H4 (cell line): Measurements from ENCODE around the gene TIMM23B. TPM values are rescaled to one million over a fixed set of nuclear protein-coding genes. Genes with fewer than 3 reads are reported as not detected.
"Not testable (repeated sequence)": the region's sequence is repeated elsewhere in the genome, so short reads cannot be mapped to it uniquely, and the experiment has no call there.

ENCODE experiments used
- DNase-seq: peaks from one replicate; pipeline ENCODE4 v3.0.0-alpha.2; 2015; ENCODE audit warnings: low spot score
- total RNA-seq: library from RNA; depleted of rRNA; stranded (reverse); fragments of >200 nt; shearing (Covaris generic); gene quantifications from 2 replicates; pipeline ENCODE4 v1.2.3, GENCODE V29; 2014; rRNA removed

The TIMM23B gene
- total RNA-seq, 1 experiment from 2014 or later, result 9.8 TPM

GRCh38 chr10:49977756-49978155, 35.9 kb downstream of the TIMM23B start:
- DNase-seq, result not testable (repeated sequence)

- not testable (repeated sequence) for DNase-seq
These were observed 45.4 kb downstream of the TIMM23B start for GRCh38 chr10:49987207-49987606.

GRCh38 chr10:49988376-49988775, 46.5 kb downstream of the TIMM23B start, which contains the start of gene AGAP6:
Gene AGAP6 (plus strand): TSS chr10:49988406. CDS start chr10:49988716, 310 bp downstream.
- not testable (repeated sequence) for DNase-seq

- DNase-seq, result not testable (repeated sequence)
These were observed 53.5 kb downstream of the TIMM23B start for GRCh38 chr10:49995321-49995720.

GRCh38 chr10:50014024-50014423, 72.2 kb downstream of the TIMM23B start:
- not testable (repeated sequence) for DNase-seq

- not testable (repeated sequence) for DNase-seq
These were observed 73.9 kb downstream of the TIMM23B start for GRCh38 chr10:50015596-50016220.

GRCh38 chr10:50016926-50017325, 75.1 kb downstream of the TIMM23B start:
- not testable (repeated sequence) for DNase-seq

- not testable (repeated sequence) for DNase-seq
These were observed 75.8 kb downstream of the TIMM23B start for GRCh38 chr10:50017646-50018045.

- not testable (repeated sequence) for DNase-seq
These were observed 77.4 kb downstream of the TIMM23B start for GRCh38 chr10:50019279-50019678.

GRCh38 chr10:50020451-50021024, 78.7 kb downstream of the TIMM23B start:
- DNase-seq, result not testable (repeated sequence)

GRCh38 chr10:50021646-50022045, 79.8 kb downstream of the TIMM23B start:
- DNase-seq, result no peak

Other genes starting within 250 kb of the TIMM23B start
- 0.37 and 1.1 TPM in 2 replicates for gene OGDHL, start 179.7 kb upstream of the TIMM23B start, total RNA-seq
- 22.2 and 24.1 TPM in 2 replicates for gene PARG, start within 50 bp of the TIMM23B start, total RNA-seq
- gene AGAP6, start 46.4 kb downstream of the TIMM23B start, total RNA-seq, result 1.2 and 1.3 TPM in 2 replicates
- 12.8 and 13.8 TPM in 2 replicates for gene WASHC2A, start 125.9 kb downstream of the TIMM23B start, total RNA-seq